Iris pigment epithelial cell (primary cell): ENCODE data around the gene IBA57.

Experiments
- DNase-seq: peaks from one replicate; pipeline ENCODE4 v3.0.0-alpha.2; 2011; ENCODE audit warnings: low read depth

Gene IBA57

GRCh38 chr1:228165372-228166169, at the start of gene IBA57:
TSS of gene IBA57 (plus strand) at chr1:228165804. CDS start at chr1:228165817, 13 bp downstream.
- DNase-seq, result peak; percentile 99

DNA sequence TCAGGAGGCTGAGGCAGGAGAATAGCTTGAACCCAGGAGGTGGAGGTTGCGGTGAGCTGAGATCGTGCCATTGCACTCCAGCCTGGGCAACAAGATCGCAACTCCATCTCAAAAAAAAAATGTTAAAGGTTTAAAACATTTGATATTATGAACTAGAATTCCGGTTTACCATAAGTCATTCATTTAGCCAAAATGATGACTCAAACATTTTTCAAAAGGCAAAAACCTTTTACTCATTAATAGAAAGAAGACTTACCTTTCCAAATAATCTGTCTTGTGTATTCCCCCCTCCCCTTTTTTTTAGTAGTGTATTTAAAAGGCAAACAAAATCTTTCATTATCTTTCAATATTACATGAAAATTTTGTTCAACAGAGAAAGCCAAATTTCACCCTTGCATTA, 48.3 kb upstream of the IBA57 start:
- DNase-seq, result no peak

GRCh38 chr1:228118040-228118439, 47.6 kb upstream of the IBA57 start:
- DNase-seq, result no peak

DNA sequence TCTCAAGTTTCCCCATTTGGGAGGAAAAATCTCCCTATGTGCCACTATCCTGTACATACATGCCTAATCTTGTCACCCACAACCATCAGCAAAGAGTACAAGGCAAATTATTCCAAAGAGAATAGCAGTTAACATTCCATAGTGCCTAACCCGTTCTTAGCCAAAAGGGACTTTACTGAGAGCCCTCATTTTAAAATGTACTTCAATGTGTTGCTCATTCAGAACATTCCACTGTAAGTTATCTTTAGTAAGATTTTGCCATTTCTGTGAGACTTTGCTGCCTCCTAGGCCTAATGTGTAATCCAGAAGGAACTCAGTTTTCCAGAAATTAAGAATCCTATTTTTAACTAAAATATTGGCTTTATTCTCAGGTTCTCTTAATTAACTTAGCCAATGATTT, 45.3 kb upstream of the IBA57 start:
- no peak for DNase-seq

GRCh38 chr1:228120857-228121489, 44.6 kb upstream of the IBA57 start:
- peak; percentile 24 for DNase-seq

- DNase-seq, result no peak
These were observed 42.6 kb upstream of the IBA57 start for GRCh38 chr1:228122921-228123441.

GRCh38 chr1:228123505-228123904, 42.1 kb upstream of the IBA57 start:
- no peak for DNase-seq

DNA sequence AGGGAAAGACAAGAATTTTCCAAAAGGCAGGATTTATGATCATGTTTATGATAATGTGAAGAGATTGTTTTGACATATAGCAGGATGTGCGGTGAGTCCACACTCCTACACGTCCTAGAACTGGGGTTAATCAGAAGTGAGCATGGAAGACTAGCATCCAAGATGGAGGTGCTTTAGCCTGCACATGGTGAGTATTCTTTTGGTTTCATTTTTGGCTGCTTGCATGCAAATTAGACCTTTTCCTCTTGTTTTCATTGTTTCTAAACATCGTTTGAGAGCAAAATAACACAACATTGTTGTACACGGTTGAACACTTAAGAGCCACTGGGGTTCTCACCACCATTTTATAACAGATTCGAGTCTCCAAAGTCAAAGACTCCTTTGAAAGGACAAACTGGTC, 40.4 kb upstream of the IBA57 start:
- DNase-seq, result no peak

DNA sequence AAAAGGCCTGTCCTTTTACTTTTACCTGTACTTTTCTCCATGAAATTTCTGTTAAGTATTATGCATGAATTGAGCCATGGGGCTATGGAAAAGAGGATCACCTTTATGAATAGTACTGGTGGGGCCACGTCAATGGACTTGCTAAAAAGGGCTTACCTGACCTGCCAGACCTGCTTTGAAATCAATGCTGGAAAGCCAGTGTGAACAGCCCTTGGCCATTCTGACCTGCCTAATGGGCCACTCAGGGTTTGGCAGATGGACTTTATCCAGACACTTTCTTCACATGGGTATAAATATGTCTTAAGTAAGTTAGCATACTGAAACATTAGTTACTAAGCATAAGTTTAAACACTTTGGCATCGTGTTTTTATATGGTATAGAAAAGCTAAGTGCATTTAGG, 33.8 kb upstream of the IBA57 start:
- no peak for DNase-seq

DNA sequence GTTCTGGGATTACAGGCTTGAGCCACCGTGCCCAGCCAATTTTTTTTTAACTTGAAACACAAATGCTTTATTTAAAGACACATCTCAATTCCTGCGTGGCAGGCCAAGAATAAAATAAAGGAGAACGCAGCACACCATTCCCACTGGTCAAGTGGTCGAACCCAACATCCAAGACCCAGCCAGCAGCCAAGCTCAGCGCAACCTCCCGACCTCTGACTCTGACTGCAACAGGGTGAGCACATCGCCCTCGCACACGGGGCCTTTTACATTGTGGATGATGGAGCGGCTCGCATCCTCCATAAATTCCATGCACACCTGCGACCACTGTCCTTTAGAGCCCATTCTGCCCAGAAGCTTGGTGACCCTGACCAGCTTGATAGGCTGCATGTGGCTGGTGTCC, 31.0 kb upstream of the IBA57 start:
- DNase-seq, result no peak

GRCh38 chr1:228136901-228137300, 28.7 kb upstream of the IBA57 start:
- DNase-seq, result no peak

- no peak for DNase-seq
These were observed 26.1 kb upstream of the IBA57 start for GRCh38 chr1:228139406-228139930.

- DNase-seq, result peak; percentile 100
These were observed 25.5 kb upstream of the IBA57 start, which contains the start of gene GUK1 for GRCh38 chr1:228139931-228140723. TSS of gene GUK1 (plus strand) at chr1:228140279. CDS start at chr1:228140303, 24 bp downstream.

- DNase-seq, result no peak
These were observed 24.8 kb upstream of the IBA57 start for GRCh38 chr1:228140724-228141225.

GRCh38 chr1:228141226-228142044, 24.2 kb upstream of the IBA57 start:
- peak; percentile 60 for DNase-seq

GRCh38 chr1:228142155-228142691, 23.4 kb upstream of the IBA57 start:
- no peak for DNase-seq

DNA sequence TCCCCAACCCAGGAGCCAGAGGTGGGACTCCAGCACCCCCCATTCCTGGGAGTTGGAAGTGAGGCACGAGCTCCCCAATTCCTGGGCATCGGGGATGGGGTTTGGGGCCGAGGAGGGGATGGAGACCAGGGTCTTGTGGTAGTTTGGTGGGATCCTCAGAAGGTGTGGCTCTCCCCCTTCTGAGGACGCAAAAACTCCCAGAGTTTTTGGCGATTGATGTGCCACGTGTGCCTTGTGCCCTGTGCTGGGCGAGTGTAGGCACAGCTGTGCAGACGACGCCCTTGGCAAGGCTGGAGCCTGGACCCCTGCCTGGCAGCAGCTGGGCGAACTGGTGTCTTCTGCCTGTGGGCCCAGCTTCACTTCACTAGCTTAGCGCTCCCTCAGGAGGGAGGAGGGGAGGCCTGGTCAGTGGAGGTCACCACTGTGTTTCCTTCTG, 22.9 kb upstream of the IBA57 start:
- DNase-seq, result no peak

GRCh38 chr1:228143480-228144192, 22.0 kb upstream of the IBA57 start:
- DNase-seq, result no peak

DNA sequence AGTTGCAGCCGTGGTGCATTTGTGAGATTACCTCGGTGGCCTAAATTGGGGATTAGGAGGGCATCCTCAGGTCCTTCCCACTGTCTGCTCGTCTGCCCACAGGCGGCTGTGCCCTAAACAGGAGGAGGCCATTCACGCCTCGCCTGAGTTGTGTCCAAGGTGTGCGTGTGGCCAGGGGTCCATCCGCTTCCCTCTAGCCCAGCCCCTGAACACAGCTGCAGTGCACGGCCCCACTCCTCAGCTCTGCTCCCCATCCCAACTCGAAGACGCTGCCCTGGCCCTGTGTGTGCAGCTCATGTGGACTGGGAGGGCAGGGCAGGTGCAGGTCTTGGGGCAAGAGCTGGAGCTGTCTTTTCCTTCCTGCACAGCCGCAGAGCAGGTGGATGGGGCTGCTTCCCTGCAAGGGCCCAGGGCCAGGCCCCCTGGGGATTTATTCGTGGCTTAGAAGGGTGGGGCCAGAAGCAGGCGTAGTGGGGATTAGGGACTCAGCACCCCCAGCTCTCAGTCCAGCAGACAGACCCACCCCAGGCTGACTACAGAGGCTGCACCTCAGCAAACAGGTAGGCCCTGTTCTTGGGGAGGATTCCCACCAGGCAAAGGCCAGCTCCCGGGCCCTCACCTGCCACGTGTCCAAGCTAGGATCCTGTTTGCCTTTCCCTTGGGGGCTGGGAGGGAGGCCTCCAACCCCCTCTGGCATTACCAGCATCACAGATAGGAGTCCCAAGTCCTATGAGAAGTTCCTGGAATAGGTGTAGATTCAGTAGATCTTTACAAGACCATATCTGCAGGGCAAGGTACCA, 21.2 kb upstream of the IBA57 start:
- no peak for DNase-seq
